HepG2 (cell line): Measurements from ENCODE around the gene NEK11. TPM values are rescaled to one million over a fixed set of nuclear protein-coding genes. Genes with fewer than 3 reads are reported as not detected.

Experiments
- ATAC-seq: fragments of 200-7000 bp; cut with Tn5 transposase; 3 replicates; pipeline ENCODE4 v1.9.1; 2020; ENCODE audit warnings: mild to moderate bottlenecking, moderate library complexity
- BruUV-seq: library from RNA; stranded (reverse); fragments of 400-500 nt; replicated peaks from 2 replicates; lab custom pipeline; 2021; lab: Mats Ljungman, UMichigan
- CTCF ChIA-PET: fragments of 300-600 bp; formaldehyde crosslinking; extraction: SDS; loops from one replicate; lab custom pipeline; 2021; ENCODE audit warnings: low total read pairs, inconsistent platforms, low intra/inter-chr PET ratio; lab: Yijun Ruan, JAX
- POLR2A ChIA-PET: fragments of 350-600 bp; sonication (Branson Sonifier 250); formaldehyde crosslinking; loops from one replicate; lab custom pipeline; 2020; ENCODE audit warnings: antibody characterized with exemption, inconsistent platforms; lab: Yijun Ruan, JAX
- DNase-seq: peaks from one replicate; pipeline ENCODE4 v3.0.0-alpha.2; 2015; ENCODE audit warnings: low spot score
- FAIRE-seq: peaks from 3 replicates; lab custom pipeline; 2011; peaks lifted over from hg19 to GRCh38; lab: Jason Lieb, UNC
- H2AFZ ChIP-seq: one replicate; pipeline ENCODE4 v1.6.1; 2011; ENCODE audit warnings: low read length, inconsistent platforms
- H3K27ac ChIP-seq: fragments of 300-600 bp; 3 replicates; pipeline ENCODE4 v1.8.0; 2011; ENCODE audit warnings: mixed run types, mild to moderate bottlenecking, mixed read lengths, low read length, inconsistent platforms; ENCODE audit not compliant: insufficient read depth; ENCODE audit errors: extremely low read length
- H3K27me3 ChIP-seq, 2 experiments: fragments of 200-600 bp in 1 of 2; 2 replicates in 1 of 2; 3 replicates in 1 of 2; pipeline versions ENCODE4 v1.6.0 to v1.8.0; 2011; ENCODE audit warnings: low read length in 2 of 2, mild to moderate bottlenecking in 2 of 2, moderate library complexity in 2 of 2, inconsistent platforms in 1 of 2; ENCODE audit not compliant: insufficient read depth in 2 of 2, control insufficient read depth in 1 of 2
- H3K36me3 ChIP-seq, 2 experiments: fragments of 200-600 bp in 1 of 2; replicated peaks in 1 of 2; 2 replicates in 1 of 2; 3 replicates in 1 of 2; pipeline versions ENCODE4 v1.5.1 to v1.8.0; 2011; ENCODE audit warnings: low read length in 2 of 2, inconsistent platforms in 1 of 2; ENCODE audit not compliant: insufficient read depth in 2 of 2, control insufficient read depth in 1 of 2
- H3K4me1 ChIP-seq: 2 replicates; pipeline ENCODE4 v1.5.1; 2012; ENCODE audit warnings: low read length, inconsistent platforms; ENCODE audit not compliant: insufficient read depth
- H3K4me2 ChIP-seq: 2 replicates; pipeline ENCODE4 v1.6.0; 2011; ENCODE audit warnings: low read depth, low read length, inconsistent platforms
- H3K4me3 ChIP-seq, 3 experiments: fragments of 200-600 bp in 1 of 3; sonication (generic), shearing (Covaris generic) in 1 of 3; replicated peaks in 1 of 3; 2 replicates each; pipeline ENCODE4 v1.5.1; 2011 to 2016; ENCODE audit warnings: low read length in 3 of 3, inconsistent platforms in 2 of 3, low read depth in 2 of 3, mild to moderate bottlenecking in 2 of 3, control low read depth in 1 of 3, mixed read lengths in 1 of 3; ENCODE audit not compliant: insufficient read depth in 1 of 3
- H3K79me2 ChIP-seq: one replicate; pipeline ENCODE4 v1.6.1; 2011; ENCODE audit warnings: low read length, inconsistent platforms; ENCODE audit not compliant: insufficient read depth
- H3K9ac ChIP-seq: 2 replicates; pipeline ENCODE4 v1.6.0; 2011; ENCODE audit warnings: mild to moderate bottlenecking, low read depth, low read length, inconsistent platforms; ENCODE audit not compliant: insufficient read depth
- H3K9me3 ChIP-seq: 2 replicates; pipeline ENCODE4 v1.5.1; 2012; ENCODE audit warnings: mild to moderate bottlenecking, low read length
- H4K20me1 ChIP-seq: 2 replicates; pipeline ENCODE4 v1.6.0; 2011; ENCODE audit warnings: inconsistent platforms, mild to moderate bottlenecking, low read length, moderate library complexity; ENCODE audit not compliant: insufficient read depth
- IKZF4 ChIP-seq: sonication (generic); formaldehyde crosslinking; IDR thresholded peaks from 2 replicates; pipeline ENCODE4 v1.5.1; 2020; ENCODE audit warnings: borderline replicate concordance, mild to moderate bottlenecking, low read depth, missing genetic modification reagents; ENCODE audit errors: not compliant biosample characterization
- KLF16 ChIP-seq, 2 experiments: sonication (generic) in 1 of 2; formaldehyde crosslinking in 1 of 2; IDR thresholded peaks; 2 replicates each; pipeline versions ENCODE4 v1.6.1 to v1.8.0; 2016 to 2023; ENCODE audit warnings: missing genetic modification reagents in 2 of 2, missing compliant biosample characterization in 1 of 2
- ZBTB3 ChIP-seq: sonication (generic); formaldehyde crosslinking; IDR thresholded peaks from 2 replicates; pipeline ENCODE4 v1.4.0; 2020; ENCODE audit warnings: low read depth, mild to moderate bottlenecking, moderate library complexity, missing genetic modification reagents, borderline replicate concordance
- ZNF20 ChIP-seq: sonication (generic); formaldehyde crosslinking; IDR thresholded peaks from 2 replicates; pipeline ENCODE4 v1.4.0; 2020; ENCODE audit warnings: mild to moderate bottlenecking, moderate library complexity, missing genetic modification reagents
- ZNF589 ChIP-seq: sonication (generic); formaldehyde crosslinking; conservative IDR thresholded peaks from 2 replicates; pipeline ENCODE4 v1.8.0; 2022; ENCODE audit warnings: mild to moderate bottlenecking, moderate library complexity, missing genetic modification reagents
- WGBS: methylation state at CpG from one replicate; pipeline ENCODE4 v1.1.6; 2017; ENCODE audit warnings: low lambda C conversion rate; 5-methylcytosine and 5-hydroxymethylcytosine counted together
- in situ Hi-C: cut with HindIII; loops from 2 replicates; pipeline ENCODE4 v1.10.0; 2017; ENCODE audit warnings: low pct_unique_long_range_greater_than_20kb; ENCODE audit not compliant: extremely low pct_ligation_motif_present
- intact Hi-C: fragments of 100-400 bp; cut with micrococcal nuclease; formaldehyde crosslinking; loops from one replicate; pipeline ENCODE4 v1.10.0; 2022; ENCODE audit not compliant: unreplicated experiment
- polyA plus RNA-seq, 8 experiments: library from polyadenylated mRNA; depleted of rRNA in 3 of 8; stranded (reverse) in 7 of 8; unstranded in 1 of 8; fragments of >200 nt; fragmentation: Illumina TruSeq in 4 of 8; extraction: Trizol in 4 of 8; gene quantifications; 2 replicates each; pipeline versions ENCODE4 v1.2.1 to v1.2.3, GENCODE V29; 2011 to 2016; ENCODE audit warnings: low read depth in 4 of 8, missing spikeins in 1 of 8, mixed read lengths in 1 of 8; ENCODE audit not compliant: insufficient read depth in 1 of 8
- total RNA-seq, 5 experiments: library from RNA; depleted of rRNA; stranded (reverse); fragments of >200 nt; fragmentation: Illumina TruSeq; extraction: Trizol; gene quantifications; 2 replicates each; pipeline ENCODE4 v1.2.3, GENCODE V29; 2016; ENCODE audit warnings: low read depth in 1 of 5
- TF ChIP-seq, protein P1 (sequence below): sonication (generic); formaldehyde crosslinking; IDR thresholded peaks from 2 replicates; pipeline ENCODE4 v1.4.0; 2020; ENCODE audit warnings: low read depth, missing genetic modification reagents
- TF ChIP-seq, protein P2 (sequence below): sonication (generic); formaldehyde crosslinking; IDR thresholded peaks from 2 replicates; pipeline ENCODE4 v1.5.0; 2020; ENCODE audit warnings: mild to moderate bottlenecking, missing genetic modification reagents, borderline replicate concordance
- TF ChIP-seq, protein P3 (sequence below): sonication (generic); formaldehyde crosslinking; conservative IDR thresholded peaks from 2 replicates; pipeline ENCODE4 v1.8.0; 2022; ENCODE audit warnings: missing genetic modification reagents

Gene NEK11
- total and polyA plus RNA-seq, 2 of the 13 experiments (the other 11 are each of a cell fraction or from before 2014, with no cell fraction given): 0.95 to 2.2 TPM

DNA sequence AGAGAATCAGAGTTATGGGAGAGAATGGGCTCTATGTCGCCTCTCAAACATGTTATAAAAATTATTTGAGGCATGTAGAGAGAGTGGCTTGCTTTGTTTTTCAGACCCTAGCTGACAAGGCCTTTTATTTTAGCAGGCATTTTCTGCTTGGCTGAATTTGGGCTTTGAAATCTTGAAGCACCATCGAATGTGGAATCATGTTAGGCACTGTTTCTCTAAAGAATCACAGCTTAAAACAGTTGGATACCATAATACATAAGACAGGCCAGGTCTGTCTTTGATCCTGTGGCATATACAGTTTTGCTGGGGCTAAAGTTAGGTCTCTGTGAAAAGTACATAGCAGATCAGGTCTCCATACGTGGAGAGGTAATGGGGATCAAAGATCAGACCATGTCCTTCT lies 142.7 kb downstream of the NEK11 start:
- WGBS: 0% methylated on average over 3 of the region's 3 CpGs
- Histone ChIP-seq H3K9me3 (no peaks in the 10 kb centered on the region), H2AFZ (no peak overlapping the region), H3K4me3 (no peak overlapping the region), H3K27ac (no peak overlapping the region), H3K4me1 (no peaks in the 10 kb centered on the region), H3K36me3 (no peaks in the 10 kb centered on the region), H3K4me2 (no peak overlapping the region), H3K9ac (no peak overlapping the region), H3K27me3 (no peaks in the 10 kb centered on the region), H4K20me1 (no peaks in the 10 kb centered on the region), H3K79me2 (no peaks in the 10 kb centered on the region)
- FAIRE-seq (no peak), DNase-seq (no peak), ATAC-seq (no peak)
- intact Hi-C loops (no loop called here), in situ Hi-C loops (no loop called here)
- CTCF ChIA-PET: no interaction called here
- POLR2A ChIA-PET: no interaction called here
- no TSS peak for BruUV-seq
- TF ChIP-seq, protein P1, sequence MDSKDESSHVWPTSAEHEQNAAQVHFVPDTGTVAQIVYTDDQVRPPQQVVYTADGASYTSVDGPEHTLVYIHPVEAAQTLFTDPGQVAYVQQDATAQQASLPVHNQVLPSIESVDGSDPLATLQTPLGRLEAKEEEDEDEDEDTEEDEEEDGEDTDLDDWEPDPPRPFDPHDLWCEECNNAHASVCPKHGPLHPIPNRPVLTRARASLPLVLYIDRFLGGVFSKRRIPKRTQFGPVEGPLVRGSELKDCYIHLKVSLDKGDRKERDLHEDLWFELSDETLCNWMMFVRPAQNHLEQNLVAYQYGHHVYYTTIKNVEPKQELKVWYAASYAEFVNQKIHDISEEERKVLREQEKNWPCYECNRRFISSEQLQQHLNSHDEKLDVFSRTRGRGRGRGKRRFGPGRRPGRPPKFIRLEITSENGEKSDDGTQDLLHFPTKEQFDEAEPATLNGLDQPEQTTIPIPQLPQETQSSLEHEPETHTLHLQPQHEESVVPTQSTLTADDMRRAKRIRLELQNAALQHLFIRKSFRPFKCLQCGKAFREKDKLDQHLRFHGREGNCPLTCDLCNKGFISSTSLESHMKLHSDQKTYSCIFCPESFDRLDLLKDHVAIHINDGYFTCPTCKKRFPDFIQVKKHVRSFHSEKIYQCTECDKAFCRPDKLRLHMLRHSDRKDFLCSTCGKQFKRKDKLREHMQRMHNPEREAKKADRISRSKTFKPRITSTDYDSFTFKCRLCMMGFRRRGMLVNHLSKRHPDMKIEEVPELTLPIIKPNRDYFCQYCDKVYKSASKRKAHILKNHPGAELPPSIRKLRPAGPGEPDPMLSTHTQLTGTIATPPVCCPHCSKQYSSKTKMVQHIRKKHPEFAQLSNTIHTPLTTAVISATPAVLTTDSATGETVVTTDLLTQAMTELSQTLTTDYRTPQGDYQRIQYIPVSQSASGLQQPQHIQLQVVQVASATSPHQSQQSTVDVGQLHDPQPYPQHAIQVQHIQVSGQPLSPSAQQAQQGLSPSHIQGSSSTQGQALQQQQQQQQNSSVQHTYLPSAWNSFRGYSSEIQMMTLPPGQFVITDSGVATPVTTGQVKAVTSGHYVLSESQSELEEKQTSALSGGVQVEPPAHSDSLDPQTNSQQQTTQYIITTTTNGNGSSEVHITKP (CRISPR knock-in tag): no peak
- TF ChIP-seq ZBTB3 (CRISPR knock-in tag) (no peak), ZNF589 (no peak), ZNF20 (no peak), KLF16 (CRISPR knock-in tag; IDR thresholded peaks at IDR 0.05) (no peak), IKZF4 (CRISPR knock-in tag) (no peak)
- TF ChIP-seq, protein P2, sequence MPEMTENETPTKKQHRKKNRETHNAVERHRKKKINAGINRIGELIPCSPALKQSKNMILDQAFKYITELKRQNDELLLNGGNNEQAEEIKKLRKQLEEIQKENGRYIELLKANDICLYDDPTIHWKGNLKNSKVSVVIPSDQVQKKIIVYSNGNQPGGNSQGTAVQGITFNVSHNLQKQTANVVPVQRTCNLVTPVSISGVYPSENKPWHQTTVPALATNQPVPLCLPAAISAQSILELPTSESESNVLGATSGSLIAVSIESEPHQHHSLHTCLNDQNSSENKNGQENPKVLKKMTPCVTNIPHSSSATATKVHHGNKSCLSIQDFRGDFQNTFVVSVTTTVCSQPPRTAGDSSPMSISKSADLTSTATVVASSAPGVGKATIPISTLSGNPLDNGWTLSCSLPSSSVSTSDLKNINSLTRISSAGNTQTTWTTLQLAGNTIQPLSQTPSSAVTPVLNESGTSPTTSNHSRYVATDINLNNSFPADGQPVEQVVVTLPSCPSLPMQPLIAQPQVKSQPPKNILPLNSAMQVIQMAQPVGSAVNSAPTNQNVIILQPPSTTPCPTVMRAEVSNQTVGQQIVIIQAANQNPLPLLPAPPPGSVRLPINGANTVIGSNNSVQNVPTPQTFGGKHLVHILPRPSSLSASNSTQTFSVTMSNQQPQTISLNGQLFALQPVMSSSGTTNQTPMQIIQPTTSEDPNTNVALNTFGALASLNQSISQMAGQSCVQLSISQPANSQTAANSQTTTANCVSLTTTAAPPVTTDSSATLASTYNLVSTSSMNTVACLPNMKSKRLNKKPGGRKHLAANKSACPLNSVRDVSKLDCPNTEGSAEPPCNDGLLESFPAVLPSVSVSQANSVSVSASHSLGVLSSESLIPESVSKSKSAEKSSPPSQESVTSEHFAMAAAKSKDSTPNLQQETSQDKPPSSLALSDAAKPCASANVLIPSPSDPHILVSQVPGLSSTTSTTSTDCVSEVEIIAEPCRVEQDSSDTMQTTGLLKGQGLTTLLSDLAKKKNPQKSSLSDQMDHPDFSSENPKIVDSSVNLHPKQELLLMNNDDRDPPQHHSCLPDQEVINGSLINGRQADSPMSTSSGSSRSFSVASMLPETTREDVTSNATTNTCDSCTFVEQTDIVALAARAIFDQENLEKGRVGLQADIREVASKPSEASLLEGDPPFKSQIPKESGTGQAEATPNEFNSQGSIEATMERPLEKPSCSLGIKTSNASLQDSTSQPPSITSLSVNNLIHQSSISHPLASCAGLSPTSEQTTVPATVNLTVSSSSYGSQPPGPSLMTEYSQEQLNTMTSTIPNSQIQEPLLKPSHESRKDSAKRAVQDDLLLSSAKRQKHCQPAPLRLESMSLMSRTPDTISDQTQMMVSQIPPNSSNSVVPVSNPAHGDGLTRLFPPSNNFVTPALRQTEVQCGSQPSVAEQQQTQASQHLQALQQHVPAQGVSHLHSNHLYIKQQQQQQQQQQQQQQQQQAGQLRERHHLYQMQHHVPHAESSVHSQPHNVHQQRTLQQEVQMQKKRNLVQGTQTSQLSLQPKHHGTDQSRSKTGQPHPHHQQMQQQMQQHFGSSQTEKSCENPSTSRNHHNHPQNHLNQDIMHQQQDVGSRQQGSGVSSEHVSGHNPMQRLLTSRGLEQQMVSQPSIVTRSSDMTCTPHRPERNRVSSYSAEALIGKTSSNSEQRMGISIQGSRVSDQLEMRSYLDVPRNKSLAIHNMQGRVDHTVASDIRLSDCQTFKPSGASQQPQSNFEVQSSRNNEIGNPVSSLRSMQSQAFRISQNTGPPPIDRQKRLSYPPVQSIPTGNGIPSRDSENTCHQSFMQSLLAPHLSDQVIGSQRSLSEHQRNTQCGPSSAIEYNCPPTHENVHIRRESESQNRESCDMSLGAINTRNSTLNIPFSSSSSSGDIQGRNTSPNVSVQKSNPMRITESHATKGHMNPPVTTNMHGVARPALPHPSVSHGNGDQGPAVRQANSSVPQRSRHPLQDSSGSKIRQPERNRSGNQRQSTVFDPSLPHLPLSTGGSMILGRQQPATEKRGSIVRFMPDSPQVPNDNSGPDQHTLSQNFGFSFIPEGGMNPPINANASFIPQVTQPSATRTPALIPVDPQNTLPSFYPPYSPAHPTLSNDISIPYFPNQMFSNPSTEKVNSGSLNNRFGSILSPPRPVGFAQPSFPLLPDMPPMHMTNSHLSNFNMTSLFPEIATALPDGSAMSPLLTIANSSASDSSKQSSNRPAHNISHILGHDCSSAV (CRISPR knock-in tag): no peak
- TF ChIP-seq, protein P3, sequence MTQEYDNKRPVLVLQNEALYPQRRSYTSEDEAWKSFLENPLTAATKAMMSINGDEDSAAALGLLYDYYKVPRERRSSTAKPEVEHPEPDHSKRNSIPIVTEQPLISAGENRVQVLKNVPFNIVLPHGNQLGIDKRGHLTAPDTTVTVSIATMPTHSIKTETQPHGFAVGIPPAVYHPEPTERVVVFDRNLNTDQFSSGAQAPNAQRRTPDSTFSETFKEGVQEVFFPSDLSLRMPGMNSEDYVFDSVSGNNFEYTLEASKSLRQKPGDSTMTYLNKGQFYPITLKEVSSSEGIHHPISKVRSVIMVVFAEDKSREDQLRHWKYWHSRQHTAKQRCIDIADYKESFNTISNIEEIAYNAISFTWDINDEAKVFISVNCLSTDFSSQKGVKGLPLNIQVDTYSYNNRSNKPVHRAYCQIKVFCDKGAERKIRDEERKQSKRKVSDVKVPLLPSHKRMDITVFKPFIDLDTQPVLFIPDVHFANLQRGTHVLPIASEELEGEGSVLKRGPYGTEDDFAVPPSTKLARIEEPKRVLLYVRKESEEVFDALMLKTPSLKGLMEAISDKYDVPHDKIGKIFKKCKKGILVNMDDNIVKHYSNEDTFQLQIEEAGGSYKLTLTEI (CRISPR knock-in tag): no peak
